Activated CD4-positive, alpha-beta T cell treated with anti-CD3 and anti-CD28 coated beads, Interleukin-2, amount 50 U/mL, for 1 hour (primary cell): Measurements from ENCODE around the gene TSEN2.
"Not testable (repeated sequence)": the region's sequence is repeated elsewhere in the genome, so short reads cannot be mapped to it uniquely, and the experiment has no call there.

Experiments
- DNase-seq: peaks from one replicate; pipeline ENCODE4 v3.0.0-alpha.2; 2020

Gene TSEN2

GRCh38 chr3:12472796-12473195, 11.5 kb upstream of the TSEN2 start:
- DNase-seq = no peak

GRCh38 chr3:12473511-12473910, 10.8 kb upstream of the TSEN2 start:
- DNase-seq = no peak

- DNase-seq = no peak
Observed at GRCh38 chr3:12476238-12476897, 7.9 kb upstream of the TSEN2 start.

- DNase-seq = no peak
Observed at GRCh38 chr3:12477256-12477655, 7.0 kb upstream of the TSEN2 start.

- no peak for DNase-seq
Observed at GRCh38 chr3:12478326-12478725, 6.0 kb upstream of the TSEN2 start.

- DNase-seq = not testable (repeated sequence)
Observed at GRCh38 chr3:12479198-12479597, 5.1 kb upstream of the TSEN2 start.

GRCh38 chr3:12479919-12480427, 4.3 kb upstream of the TSEN2 start:
- no peak for DNase-seq

- no peak for DNase-seq
Observed at GRCh38 chr3:12483410-12483809, 870 bp upstream of the TSEN2 start.

GRCh38 chr3:12483872-12484197, 445 bp upstream of the TSEN2 start:
- no peak for DNase-seq

- DNase-seq = no peak
Observed at GRCh38 chr3:12484983-12485327, 675 bp downstream of the TSEN2 start.

GRCh38 chr3:12486001-12486400, 1.7 kb downstream of the TSEN2 start:
- no peak for DNase-seq

GRCh38 chr3:12486916-12487315, 2.6 kb downstream of the TSEN2 start:
- DNase-seq = no peak

- no peak for DNase-seq
Observed at GRCh38 chr3:12487336-12487735, 3.1 kb downstream of the TSEN2 start.

GRCh38 chr3:12487786-12488185, 3.5 kb downstream of the TSEN2 start:
- no peak for DNase-seq

- DNase-seq = no peak
Observed at GRCh38 chr3:12489368-12489767, 5.1 kb downstream of the TSEN2 start.

- no peak for DNase-seq
Observed at GRCh38 chr3:12489832-12490231, 5.6 kb downstream of the TSEN2 start.

- no peak for DNase-seq
Observed at GRCh38 chr3:12490547-12490946, 6.3 kb downstream of the TSEN2 start.

- no peak for DNase-seq
Observed at GRCh38 chr3:12495749-12496452, 11.6 kb downstream of the TSEN2 start.

- DNase-seq = no peak
Observed at GRCh38 chr3:12496453-12496761, 12.1 kb downstream of the TSEN2 start.

- DNase-seq = no peak
Observed at GRCh38 chr3:12499474-12499873, 15.2 kb downstream of the TSEN2 start.

GRCh38 chr3:12501360-12502020, 17.2 kb downstream of the TSEN2 start:
- DNase-seq = no peak

- no peak for DNase-seq
Observed at GRCh38 chr3:12503126-12503957, 19.1 kb downstream of the TSEN2 start.

- DNase-seq = no peak
Observed at GRCh38 chr3:12506201-12506709, 22.0 kb downstream of the TSEN2 start.
